Parathyroid adenoma (tissue), 2 donors: ENCODE measurements around the gene SRPK3.

Experiments
- H2AFZ ChIP-seq: fragments of 300-600 bp; sonication (generic); one replicate; pipeline ENCODE4 v1.7.0; 2017; ENCODE audit warnings: antibody characterized with exemption, mild to moderate bottlenecking
- H3K27ac ChIP-seq: fragments of 300-600 bp; sonication (generic); one replicate; pipeline ENCODE4 v1.7.0; 2017
- H3K27me3 ChIP-seq: fragments of 300-600 bp; sonication (generic); one replicate; pipeline ENCODE4 v1.7.0; 2017; ENCODE audit warnings: low read length; ENCODE audit not compliant: control insufficient read depth, insufficient read depth
- H3K36me3 ChIP-seq: fragments of 300-600 bp; sonication (generic); one replicate; pipeline ENCODE4 v1.7.0; 2017; ENCODE audit warnings: low read length; ENCODE audit not compliant: control insufficient read depth, insufficient read depth
- H3K4me1 ChIP-seq: fragments of 300-600 bp; sonication (generic); one replicate; pipeline ENCODE4 v1.7.0; 2017; ENCODE audit warnings: control low read depth
- H3K4me2 ChIP-seq: fragments of 300-600 bp; sonication (generic); one replicate; pipeline ENCODE4 v1.7.0; 2017; ENCODE audit warnings: low read length
- H3K4me3 ChIP-seq: fragments of 300-600 bp; sonication (generic); one replicate; pipeline ENCODE4 v1.7.0; 2017; ENCODE audit warnings: low read depth, low read length
- H3K79me2 ChIP-seq: fragments of 300-600 bp; sonication (generic); one replicate; pipeline ENCODE4 v1.7.0; 2017; ENCODE audit warnings: control low read depth
- H3K9ac ChIP-seq: fragments of 300-600 bp; sonication (generic); one replicate; pipeline ENCODE4 v1.7.0; 2017; ENCODE audit warnings: mild to moderate bottlenecking
- H3K9me3 ChIP-seq: fragments of 300-600 bp; sonication (generic); one replicate; pipeline ENCODE4 v1.7.0; 2017; ENCODE audit warnings: low read length; ENCODE audit not compliant: control insufficient read depth
- CTCF ChIP-seq: fragments of 300-600 bp; sonication (generic); IDR thresholded peaks from one replicate; pipeline ENCODE4 v1.7.0; 2017; ENCODE audit warnings: antibody characterized with exemption, mild to moderate bottlenecking
- donor health status: primary hyperparathyroidism.

Gene SRPK3

GRCh38 chrX:153768311-153769157, 12.3 kb upstream of the SRPK3 start:
- no peaks in the 10 kb centered on the region for H3K79me2 ChIP-seq
- H3K4me2 ChIP-seq: no peak overlapping the region
- no peaks in the 10 kb centered on the region for H3K9me3 ChIP-seq
- H3K4me3 ChIP-seq: no peak overlapping the region
- no peak overlapping the region for H2AFZ ChIP-seq
- no peak for TF ChIP-seq CTCF
- no peak overlapping the region for H3K27ac ChIP-seq
- no peaks in the 10 kb centered on the region for H3K4me1 ChIP-seq
- H3K9ac ChIP-seq: no peak overlapping the region
- H3K27me3 ChIP-seq: no peaks in the 10 kb centered on the region
- H3K36me3 ChIP-seq: no peaks in the 10 kb centered on the region

GRCh38 chrX:153769158-153769864, 11.5 kb upstream of the SRPK3 start:
- no peak for TF ChIP-seq CTCF
- H2AFZ ChIP-seq: no peak overlapping the region
- H3K27ac ChIP-seq: no peak overlapping the region
- no peaks in the 10 kb centered on the region for H3K4me1 ChIP-seq
- no peak overlapping the region for H3K9ac ChIP-seq
- H3K79me2 ChIP-seq: no peaks in the 10 kb centered on the region
- no peaks in the 10 kb centered on the region for H3K27me3 ChIP-seq
- no peak overlapping the region for H3K4me2 ChIP-seq
- no peak overlapping the region for H3K4me3 ChIP-seq
- H3K36me3 ChIP-seq: no peaks in the 10 kb centered on the region
- H3K9me3 ChIP-seq: no peaks in the 10 kb centered on the region

- Histone ChIP-seq H3K9me3 (no peaks in the 10 kb centered on the region), H3K79me2 (no peaks in the 10 kb centered on the region), H3K4me1 (no peaks in the 10 kb centered on the region), H3K9ac (no peak overlapping the region), H3K36me3 (no peaks in the 10 kb centered on the region), H2AFZ (no peak overlapping the region), H3K4me2 (no peak overlapping the region), H3K27me3 (no peaks in the 10 kb centered on the region), H3K27ac (no peak overlapping the region), H3K4me3 (no peak overlapping the region)
- no peak for TF ChIP-seq CTCF
Measured at GRCh38 chrX:153769865-153770600, 10.8 kb upstream of the SRPK3 start.

- Histone ChIP-seq H2AFZ (no peak overlapping the region), H3K4me3 (no peak overlapping the region), H3K27ac (no peak overlapping the region), H3K9ac (no peak overlapping the region), H3K79me2 (no peaks in the 10 kb centered on the region), H3K36me3 (no peaks in the 10 kb centered on the region), H3K9me3 (no peaks in the 10 kb centered on the region), H3K4me1 (no peaks in the 10 kb centered on the region), H3K4me2 (no peak overlapping the region), H3K27me3 (no peaks in the 10 kb centered on the region)
- no peak for TF ChIP-seq CTCF
Measured at GRCh38 chrX:153770601-153771414, 10.0 kb upstream of the SRPK3 start.
